BLaER1 (cell line): ENCODE measurements around the gene CCN5.

Experiments used
- H3K27ac ChIP-seq: shearing (Covaris generic); formaldehyde crosslinking; 2 replicates; pipeline ENCODE4 v1.8.1; 2022
- H3K27me3 ChIP-seq: shearing (Covaris generic); formaldehyde crosslinking; 2 replicates; pipeline ENCODE4 v1.8.1; 2022
- H3K36me3 ChIP-seq: shearing (Covaris generic); formaldehyde crosslinking; 2 replicates; pipeline ENCODE4 v1.8.1; 2022
- H3K4me1 ChIP-seq: shearing (Covaris generic); formaldehyde crosslinking; 2 replicates; pipeline ENCODE4 v1.8.1; 2022
- H3K4me2 ChIP-seq: shearing (Covaris generic); formaldehyde crosslinking; 2 replicates; pipeline ENCODE4 v1.8.1; 2022
- H3K4me3 ChIP-seq: shearing (Covaris generic); formaldehyde crosslinking; 2 replicates; pipeline ENCODE4 v1.8.1; 2022
- H3K9ac ChIP-seq: shearing (Covaris generic); formaldehyde crosslinking; 2 replicates; pipeline ENCODE4 v1.8.1; 2022
- H3K9me3 ChIP-seq: shearing (Covaris generic); formaldehyde crosslinking; 2 replicates; pipeline ENCODE4 v1.8.1; 2022
- H4K20me1 ChIP-seq: shearing (Covaris generic); formaldehyde crosslinking; 2 replicates; pipeline ENCODE4 v1.8.1; 2022
- Cebpa-rat ChIP-seq: shearing (Covaris generic); IDR thresholded peaks from 2 replicates; pipeline ENCODE4 v1.8.1; 2022

CCN5 gene

DNA sequence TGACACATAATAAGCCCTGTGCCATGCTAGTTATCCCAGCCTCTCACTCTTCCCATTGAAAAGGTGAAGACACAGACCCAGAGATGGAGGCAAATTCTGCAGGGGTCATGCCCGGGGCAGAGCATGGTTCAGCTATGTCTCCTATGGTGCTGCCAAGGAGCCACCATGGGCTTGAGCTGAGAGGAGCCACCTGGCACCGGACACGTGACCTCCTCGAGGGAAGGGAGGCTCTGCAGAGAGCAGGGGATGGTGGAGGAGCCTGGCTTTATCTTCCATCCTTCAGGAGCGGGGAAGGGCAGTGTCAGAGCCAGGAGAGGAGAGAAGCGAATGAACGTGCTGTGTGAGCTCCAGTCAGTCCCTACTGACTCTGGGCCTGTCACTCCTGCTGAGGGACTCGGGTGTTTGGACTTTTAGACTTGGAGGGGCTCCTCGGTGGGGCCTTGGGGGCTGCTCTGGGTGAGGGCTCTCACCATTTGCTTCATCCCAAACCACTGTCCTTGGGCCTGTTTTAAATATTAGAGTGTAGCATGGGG, 11.1 kb upstream of the CCN5 start:
- peaks cover 74% of the 10 kb centered on the region for H3K4me1 ChIP-seq
- no peaks in the 10 kb centered on the region for H3K9me3 ChIP-seq

GRCh38 chr20:44704551-44704971, 10.6 kb upstream of the CCN5 start:
- TF ChIP-seq Cebpa-rat, result no peak
- Histone ChIP-seq H3K9ac (no peak overlapping the region), H3K4me3 (no peak overlapping the region), H3K27ac (no peak overlapping the region), H3K9me3 (no peaks in the 10 kb centered on the region), H3K36me3 (no peaks in the 10 kb centered on the region), H3K27me3 (no peaks in the 10 kb centered on the region), H4K20me1 (no peaks in the 10 kb centered on the region), H3K4me2 (peak overlapping the region; percentile 96), H3K4me1 (peaks cover 69% of the 10 kb centered on the region)

More for the DNA sequence above, 11.1 kb upstream of the CCN5 start:
- H4K20me1 ChIP-seq, result no peaks in the 10 kb centered on the region
- no peaks in the 10 kb centered on the region for H3K36me3 ChIP-seq
- H3K4me2 ChIP-seq, result peak overlapping the region; percentile 96
- no peak overlapping the region for H3K4me3 ChIP-seq
- no peak for TF ChIP-seq Cebpa-rat
- H3K27ac ChIP-seq, result no peak overlapping the region
- no peaks in the 10 kb centered on the region for H3K27me3 ChIP-seq
- no peak overlapping the region for H3K9ac ChIP-seq

DNA sequence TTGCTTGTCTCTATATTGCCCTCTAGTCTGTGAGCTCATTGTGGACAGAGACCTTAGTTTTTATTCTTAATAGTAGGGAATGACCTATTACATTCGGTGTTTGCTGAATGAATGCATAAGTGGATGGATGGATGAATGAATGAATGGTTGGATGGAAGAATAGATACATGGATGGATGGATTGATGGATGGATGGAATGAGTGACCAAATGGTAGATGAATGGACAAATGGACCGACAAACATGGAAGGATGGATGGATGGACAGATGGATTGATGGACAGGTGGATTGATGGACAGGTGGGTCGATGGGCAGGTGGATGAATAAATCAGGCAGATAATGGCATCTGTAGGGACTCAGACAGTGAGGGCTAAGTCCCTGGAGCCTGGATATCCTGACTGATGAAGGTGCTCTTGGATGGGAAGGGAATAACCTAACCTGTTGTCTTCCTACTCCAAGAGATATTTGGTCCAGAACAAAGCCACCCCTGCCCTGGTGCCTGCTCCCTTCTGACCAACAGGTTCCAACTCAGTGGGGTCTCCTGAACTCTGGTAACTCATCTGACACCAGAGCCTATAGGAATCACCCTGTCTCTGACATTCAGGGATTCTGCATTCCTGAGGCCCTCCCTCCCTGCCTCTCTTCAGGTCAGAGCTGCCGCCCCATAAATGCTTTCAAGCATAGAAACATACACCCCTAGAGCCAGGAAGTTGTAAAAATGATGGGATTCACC, 9.6 kb upstream of the CCN5 start:
- Histone ChIP-seq H3K4me2 (no peak overlapping the region; the same call in 1 of the 2 replicates), H3K36me3 (no peaks in the 10 kb centered on the region), H3K4me1 (peaks cover 59% of the 10 kb centered on the region), H3K27ac (no peak overlapping the region), H4K20me1 (no peaks in the 10 kb centered on the region), H3K9ac (no peak overlapping the region), H3K4me3 (no peak overlapping the region), H3K27me3 (no peaks in the 10 kb centered on the region), H3K9me3 (no peaks in the 10 kb centered on the region)
- no peak for TF ChIP-seq Cebpa-rat

GRCh38 chr20:44706301-44707017, 8.7 kb upstream of the CCN5 start:
- Histone ChIP-seq H4K20me1 (no peaks in the 10 kb centered on the region), H3K27ac (no peak overlapping the region), H3K4me1 (peaks cover 54% of the 10 kb centered on the region), H3K36me3 (no peaks in the 10 kb centered on the region), H3K27me3 (no peaks in the 10 kb centered on the region), H3K9ac (no peak overlapping the region), H3K4me3 (no peak overlapping the region), H3K9me3 (no peaks in the 10 kb centered on the region), H3K4me2 (peak overlapping the region; percentile 19; the same call in 1 of the 2 replicates)
- TF ChIP-seq Cebpa-rat, result no peak

- no peaks in the 10 kb centered on the region for H3K27me3 ChIP-seq
Measured at GRCh38 chr20:44707018-44707579, 8.1 kb upstream of the CCN5 start.

GRCh38 chr20:44709380-44709779, 5.8 kb upstream of the CCN5 start:
- Histone ChIP-seq H3K36me3 (no peaks in the 10 kb centered on the region), H3K27me3 (no peaks in the 10 kb centered on the region), H3K4me1 (peaks cover 30% of the 10 kb centered on the region), H3K9ac (no peak overlapping the region), H3K9me3 (no peaks in the 10 kb centered on the region), H4K20me1 (no peaks in the 10 kb centered on the region), H3K4me3 (no peak overlapping the region), H3K27ac (no peak overlapping the region), H3K4me2 (no peak overlapping the region)
- no peak for TF ChIP-seq Cebpa-rat

More at GRCh38 chr20:44707018-44707579, 8.1 kb upstream of the CCN5 start:
- Histone ChIP-seq H3K9ac (no peak overlapping the region), H3K4me1 (peaks cover 50% of the 10 kb centered on the region), H3K27ac (no peak overlapping the region), H3K36me3 (no peaks in the 10 kb centered on the region), H3K4me3 (no peak overlapping the region), H3K9me3 (no peaks in the 10 kb centered on the region), H4K20me1 (no peaks in the 10 kb centered on the region), H3K4me2 (no peak overlapping the region)
- no peak for TF ChIP-seq Cebpa-rat

- Histone ChIP-seq H3K9ac (no peak overlapping the region), H3K9me3 (no peaks in the 10 kb centered on the region), H3K27ac (no peak overlapping the region), H3K4me3 (no peak overlapping the region), H3K4me2 (no peak overlapping the region), H3K27me3 (no peaks in the 10 kb centered on the region), H3K36me3 (no peaks in the 10 kb centered on the region), H4K20me1 (no peaks in the 10 kb centered on the region), H3K4me1 (peaks cover 30% of the 10 kb centered on the region)
- no peak for TF ChIP-seq Cebpa-rat
Measured at GRCh38 chr20:44709797-44710196, 5.4 kb upstream of the CCN5 start.

GRCh38 chr20:44711237-44711636, 3.9 kb upstream of the CCN5 start:
- Histone ChIP-seq H3K27ac (no peak overlapping the region), H3K36me3 (no peaks in the 10 kb centered on the region), H3K4me1 (peaks cover 23% of the 10 kb centered on the region), H3K4me3 (no peak overlapping the region), H3K9me3 (no peaks in the 10 kb centered on the region), H4K20me1 (no peaks in the 10 kb centered on the region), H3K4me2 (no peak overlapping the region), H3K27me3 (no peaks in the 10 kb centered on the region), H3K9ac (no peak overlapping the region)
- no peak for TF ChIP-seq Cebpa-rat

- Histone ChIP-seq H3K9me3 (no peaks in the 10 kb centered on the region), H3K4me3 (no peak overlapping the region), H3K4me1 (peaks cover 19% of the 10 kb centered on the region), H3K27ac (no peak overlapping the region), H3K4me2 (peak overlapping the region; percentile 71), H3K9ac (no peak overlapping the region), H4K20me1 (no peaks in the 10 kb centered on the region), H3K36me3 (no peaks in the 10 kb centered on the region), H3K27me3 (no peaks in the 10 kb centered on the region)
- no peak for TF ChIP-seq Cebpa-rat
Measured at GRCh38 chr20:44714102-44714700, 968 bp upstream of the CCN5 start.
